IMR-90 (cell line): ENCODE measurements around the gene ZBED1. TPM values are rescaled to one million over a fixed set of nuclear protein-coding genes. Genes with fewer than 3 reads are reported as not detected.

Experiments used
- polyA plus RNA-seq, 3 experiments: library from polyadenylated mRNA; depleted of rRNA; stranded (reverse); fragments of >200 nt; gene quantifications; 2 replicates each; pipeline ENCODE4 v1.2.3, GENCODE V29; 2012; ENCODE audit warnings: low replicate concordance in 1 of 3
- total RNA-seq: library from RNA; depleted of rRNA; stranded (reverse); fragments of >200 nt; gene quantifications from 2 replicates; pipeline ENCODE4 v1.2.3, GENCODE V29; 2012; rRNA removed

The ZBED1 gene
- total and polyA plus RNA-seq, 2 of the 4 experiments (the other 2 are of a cell fraction) = 13.1 to 21.5 TPM

Other genes with a start within 250 kb of the ZBED1 start
- gene DHRSX, start within 50 bp of the ZBED1 start, total RNA-seq = 26.2 and 28.3 TPM in 2 replicates
- 38.0 and 42.7 TPM in 2 replicates for gene DHRSX, start within 50 bp of the ZBED1 start, polyA plus RNA-seq (2012; rRNA removed)
- 102 and 107 TPM in 2 replicates for gene CD99, start 190.3 kb upstream of the ZBED1 start, total RNA-seq
- 369 and 477 TPM in 2 replicates for gene CD99, start 190.3 kb upstream of the ZBED1 start, polyA plus RNA-seq (2012; rRNA removed)